NOMO-1 treated with DMSO at 0.1 percent for 48 hours (cell line): ENCODE data around the gene AGMAT.
A peak's percentile ranks its signal among the peaks of the same experiment; 100 is the strongest.
"Not testable (repeated sequence)": the region's sequence is repeated elsewhere in the genome, so short reads cannot be mapped to it uniquely, and the experiment has no call there.

Experiments used
- DNase-seq: peaks from one replicate; lab custom pipeline; 2025; ENCODE audit not compliant: unreplicated experiment; lab: John Stamatoyannopoulos, UW

AGMAT gene

DNA sequence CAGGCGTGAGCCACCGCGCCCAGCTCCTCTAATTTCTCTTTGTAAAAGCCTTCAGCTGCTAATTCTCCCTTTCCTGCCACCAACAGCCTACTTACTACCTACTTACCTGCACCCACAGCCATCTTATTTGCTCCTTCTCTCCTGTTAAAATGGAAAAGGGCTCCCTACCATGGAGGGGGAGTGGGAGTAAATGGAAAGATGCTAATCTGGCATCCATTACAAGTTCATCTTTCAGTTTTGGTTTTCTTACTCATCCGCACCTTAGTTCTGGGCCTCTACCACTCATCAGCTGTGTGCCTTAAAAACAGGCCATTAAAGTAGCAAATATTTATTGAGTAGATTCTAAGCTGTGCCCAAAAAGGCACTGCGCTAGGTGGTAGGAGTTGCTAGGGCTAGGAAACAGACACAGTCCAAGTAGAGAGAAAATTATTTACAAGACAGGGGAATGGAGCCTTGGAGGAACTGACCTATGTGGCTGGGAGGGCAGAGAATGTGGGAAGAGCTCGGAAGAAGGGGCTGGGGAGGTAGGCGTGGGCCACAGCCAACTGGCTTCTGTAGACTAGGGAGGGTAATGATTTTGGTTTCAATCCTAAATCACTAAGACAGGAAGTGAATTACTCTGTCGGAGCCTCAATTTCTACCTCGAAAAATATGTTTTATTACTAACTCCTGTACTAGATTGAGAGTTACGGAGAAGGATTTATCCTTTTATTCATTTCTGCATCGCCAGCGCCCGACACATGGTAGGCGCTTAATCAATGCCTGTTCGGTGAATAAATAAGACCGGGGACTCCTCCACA is 31.7 kb upstream of the AGMAT start:
- no peak for DNase-seq

DNA sequence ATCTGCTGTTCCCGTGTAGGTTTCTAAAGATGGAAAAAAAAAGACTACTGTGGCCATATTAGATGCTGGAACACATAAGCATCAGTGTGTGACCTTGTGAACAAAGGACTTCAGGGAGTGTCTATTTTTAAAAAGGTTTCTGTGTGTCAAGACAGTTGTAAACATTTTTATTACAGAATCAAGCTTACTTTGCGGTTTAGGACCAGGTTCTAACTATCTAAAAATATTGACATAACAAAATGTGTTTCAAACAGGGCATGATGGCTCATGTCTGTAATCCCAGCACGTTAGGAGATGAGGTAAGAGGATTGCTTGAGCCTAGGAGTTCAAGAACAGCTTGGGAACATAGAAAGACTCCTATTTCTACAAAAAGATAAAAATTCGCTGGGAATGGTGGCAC is 25.3 kb upstream of the AGMAT start:
- no peak for DNase-seq

DNA sequence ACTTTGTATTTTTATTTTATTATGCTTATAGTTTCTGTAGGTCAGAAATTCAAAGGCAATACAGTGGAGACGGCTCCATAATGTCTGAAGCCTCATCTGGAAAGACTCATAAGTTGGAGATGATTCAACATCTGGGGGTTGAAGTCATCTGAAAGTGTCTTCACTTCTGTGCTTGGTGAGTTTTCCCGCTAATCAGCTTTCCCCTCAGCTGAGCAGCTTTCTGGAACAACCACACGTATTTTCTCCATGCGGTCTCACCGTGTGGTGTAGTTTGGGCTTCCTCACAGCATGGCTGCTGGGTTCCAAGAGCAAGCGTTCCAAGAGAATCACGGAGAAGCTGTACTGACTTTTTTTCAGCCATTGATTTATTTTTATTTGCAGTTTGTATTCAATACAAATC is 24.8 kb upstream of the AGMAT start:
- no peak for DNase-seq

- DNase-seq: no peak
These were observed 20.8 kb upstream of the AGMAT start for GRCh38 chr1:15605398-15606383.

DNA sequence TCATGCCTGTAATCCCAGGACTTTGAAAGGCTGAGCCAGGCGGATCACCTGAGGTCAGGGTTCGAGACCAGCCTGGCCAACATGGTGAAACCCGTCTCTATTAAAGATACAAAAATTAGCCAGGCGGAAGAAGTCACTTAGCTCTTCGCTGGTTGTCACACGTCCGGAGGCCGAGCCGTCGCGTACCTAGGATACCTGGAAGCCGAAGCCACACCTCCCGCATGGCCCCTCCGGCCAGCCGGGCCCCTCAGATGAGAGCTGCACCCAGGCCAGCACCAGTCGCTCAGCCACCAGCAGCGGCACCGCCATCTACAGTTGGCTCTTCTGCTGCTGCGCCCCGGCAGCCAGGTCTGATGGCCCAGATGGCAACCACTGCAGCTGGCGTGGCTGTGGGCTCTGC is 19.5 kb upstream of the AGMAT start:
- DNase-seq: not testable (repeated sequence)

DNA sequence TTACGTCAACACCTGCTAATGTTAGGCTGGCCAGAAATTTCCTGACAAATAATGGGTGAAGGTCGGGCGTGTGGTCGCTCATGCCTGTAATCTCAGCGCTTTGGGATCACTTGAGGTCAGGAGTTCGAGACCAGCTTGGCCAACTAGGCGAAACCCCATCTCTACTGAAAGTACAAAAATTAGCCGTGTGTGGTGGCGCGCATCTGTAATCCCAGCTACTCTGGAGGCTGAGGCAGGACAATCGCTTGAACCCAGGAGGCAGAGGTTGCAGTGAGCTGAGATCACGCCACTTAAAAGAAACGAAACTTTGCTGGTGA is 19.1 kb upstream of the AGMAT start:
- not testable (repeated sequence) for DNase-seq

GRCh38 chr1:15603050-15603965 is 18.5 kb upstream of the AGMAT start:
- DNase-seq: peak; percentile 90

- no peak for DNase-seq
These were observed 13.6 kb upstream of the AGMAT start for GRCh38 chr1:15598436-15598835.

DNA sequence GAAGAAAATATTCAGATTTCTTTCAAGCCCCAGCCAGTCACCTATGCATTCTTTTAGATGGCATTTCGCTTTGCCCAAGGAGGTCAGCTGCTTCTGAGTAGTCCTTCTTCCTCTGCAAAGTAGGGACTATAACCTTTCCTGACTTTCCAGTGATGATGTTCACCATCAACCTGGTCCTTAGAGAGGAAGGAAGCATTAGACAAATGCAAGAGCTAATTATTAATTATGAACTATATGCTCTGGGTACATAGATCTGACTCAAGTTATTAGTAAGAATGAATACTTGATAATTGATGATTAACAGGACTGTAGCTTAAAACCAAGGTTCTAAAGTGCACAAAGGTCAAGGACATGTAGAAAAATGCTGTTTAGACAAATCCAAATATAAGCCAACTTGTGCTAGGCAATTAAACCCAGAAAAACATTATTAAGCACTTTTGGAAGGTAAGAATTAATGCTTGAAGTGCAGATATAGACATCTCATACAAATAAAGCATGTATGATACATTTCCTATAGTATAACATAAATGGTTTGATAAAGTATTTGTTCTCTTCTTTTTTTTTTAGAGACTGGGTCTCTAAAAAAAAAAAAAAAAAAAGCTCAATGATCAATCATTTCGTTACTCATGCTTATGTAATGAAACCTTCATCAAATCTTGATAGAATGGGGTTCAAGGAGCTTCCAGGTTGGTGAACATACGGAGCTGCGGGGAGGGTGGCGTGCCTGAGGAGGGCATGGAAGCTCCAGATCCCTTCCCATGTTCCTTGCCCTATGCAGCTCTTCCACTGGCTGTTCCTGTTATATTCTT is 11.2 kb upstream of the AGMAT start:
- DNase-seq: no peak

DNA sequence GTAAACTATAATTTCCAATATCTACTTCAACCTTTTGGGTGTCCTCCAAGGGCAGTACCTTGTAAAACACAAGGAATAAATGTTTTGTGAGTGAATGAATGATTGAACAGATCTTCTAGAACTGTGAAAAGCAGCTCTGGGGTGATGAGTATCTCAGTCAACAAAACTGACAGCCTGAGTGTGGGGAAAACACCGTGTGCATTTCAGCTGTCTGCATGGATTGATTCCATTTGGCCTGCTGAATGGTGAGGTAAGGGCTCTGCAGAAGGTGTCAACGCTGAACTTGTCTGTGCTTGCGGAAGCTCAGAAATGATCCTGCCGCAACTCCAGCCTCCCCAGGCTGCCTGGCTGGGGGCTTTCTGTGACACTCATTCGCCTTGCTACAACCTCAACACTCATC is 7.4 kb upstream of the AGMAT start:
- no peak for DNase-seq

GRCh38 chr1:15583016-15583706 is 1.7 kb downstream of the AGMAT start:
- DNase-seq: no peak

DNA sequence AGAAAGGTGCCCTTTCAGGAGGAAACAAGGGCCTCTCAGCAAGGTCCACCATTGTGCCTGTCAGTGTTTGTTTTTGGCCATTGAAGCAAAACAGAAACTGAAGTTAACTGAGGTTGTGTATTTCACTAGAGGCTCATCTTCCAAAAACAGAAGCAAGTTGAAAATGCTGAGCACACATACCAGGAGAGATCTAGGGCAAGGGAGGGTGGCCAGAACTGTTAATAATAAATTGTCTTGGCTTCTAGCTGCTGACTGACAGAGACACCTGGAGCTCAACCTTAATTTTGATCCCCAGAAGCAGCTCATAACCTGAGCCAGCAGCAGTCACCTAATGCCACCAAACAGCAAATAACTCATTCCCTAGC is 5.2 kb downstream of the AGMAT start:
- DNase-seq: no peak

- no peak for DNase-seq
These were observed 5.7 kb downstream of the AGMAT start for GRCh38 chr1:15578921-15579682.

DNA sequence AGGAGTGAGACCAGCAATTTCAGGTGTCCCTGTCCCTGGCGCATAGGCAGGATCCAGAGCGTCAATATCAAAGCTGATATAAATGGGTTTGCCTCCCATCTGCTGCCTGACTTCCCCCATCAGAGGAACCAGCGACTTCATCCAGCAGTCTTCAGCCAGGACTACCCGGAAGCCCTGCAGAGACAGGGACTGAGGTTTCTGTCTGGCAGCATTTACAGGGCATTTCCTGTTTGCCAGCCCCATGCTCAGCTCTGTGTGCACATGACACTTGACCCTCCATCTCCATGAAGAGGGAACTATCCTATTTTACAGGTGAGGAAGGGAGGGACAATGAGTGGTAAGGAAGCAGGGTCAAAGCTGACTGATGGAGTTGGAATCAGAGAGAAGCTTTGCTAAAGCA is 7.2 kb downstream of the AGMAT start:
- no peak for DNase-seq

DNA sequence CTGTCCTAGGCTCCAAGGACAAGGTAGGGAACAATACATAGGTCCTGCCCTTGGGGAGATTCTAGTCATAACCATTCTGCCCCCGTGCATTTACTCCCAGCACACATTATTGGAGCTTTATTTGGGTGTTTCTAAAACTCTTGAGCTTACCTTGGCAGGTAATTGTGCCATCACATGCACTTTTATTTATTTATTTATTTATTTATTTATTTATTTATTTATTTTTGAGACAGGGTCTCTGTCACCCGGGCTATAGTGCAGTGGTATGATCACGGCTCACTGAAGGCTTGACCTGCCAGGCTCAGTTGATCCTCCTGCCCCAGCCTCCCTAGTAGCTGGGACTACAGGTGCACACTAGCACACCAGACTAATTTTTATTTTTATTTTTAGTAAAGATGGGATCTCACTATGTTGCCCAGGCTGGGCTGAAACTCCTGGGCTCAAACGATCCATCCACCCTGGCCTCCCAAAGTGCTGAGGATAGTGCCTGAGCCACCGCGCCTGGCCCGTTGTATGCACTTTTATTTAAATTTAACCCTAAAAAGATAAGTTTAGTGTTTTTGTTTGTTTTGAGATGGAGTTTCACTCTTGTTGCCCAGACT is 9.2 kb downstream of the AGMAT start:
- no peak for DNase-seq

- DNase-seq: no peak
These were observed 10.1 kb downstream of the AGMAT start for GRCh38 chr1:15574741-15575140.

DNA sequence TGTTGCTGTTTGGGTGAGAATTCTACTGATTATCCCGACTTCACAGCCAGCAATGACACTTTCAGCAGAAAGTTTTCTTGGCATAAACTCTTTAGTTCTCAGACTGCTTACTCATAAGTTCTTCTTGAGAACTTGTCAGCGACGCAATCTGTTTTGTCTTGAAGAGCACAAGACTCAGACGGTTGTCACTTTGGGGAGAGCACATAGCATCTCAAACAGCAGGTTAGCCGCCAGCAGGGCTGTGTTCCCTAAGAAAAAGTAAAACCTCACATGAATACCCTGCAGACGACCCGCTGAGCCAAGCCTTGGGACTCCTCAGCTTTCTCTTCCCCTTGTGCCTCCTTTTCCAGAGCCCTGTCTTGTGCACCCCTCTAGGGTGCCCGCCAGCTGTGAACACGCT is 11.4 kb downstream of the AGMAT start:
- DNase-seq: no peak

- no peak for DNase-seq
These were observed 13.6 kb downstream of the AGMAT start for GRCh38 chr1:15571266-15571665.

DNA sequence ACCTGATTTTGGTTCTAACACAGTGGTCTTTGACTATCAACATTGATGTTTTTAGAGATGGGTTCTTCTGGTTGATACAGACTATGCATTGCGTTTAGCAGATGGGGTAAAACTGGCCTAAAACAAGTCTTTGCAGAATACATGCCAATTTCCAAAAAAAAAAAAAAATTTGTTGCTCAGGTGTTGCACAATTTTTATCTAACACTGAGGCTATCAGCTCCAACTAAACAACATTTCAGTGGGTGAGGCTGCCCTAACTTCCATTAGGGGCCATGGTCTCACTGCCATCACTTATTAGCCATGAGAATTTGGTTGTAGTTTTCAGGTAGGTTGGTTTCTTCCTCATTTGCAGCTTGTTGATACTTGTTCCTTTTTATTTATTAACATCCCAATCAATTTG is 14.0 kb downstream of the AGMAT start:
- DNase-seq: no peak
